Dermis microvascular lymphatic vessel endothelial cell (primary cell): Measurements from ENCODE around the gene CFAP69. TPM values are rescaled to one million over a fixed set of nuclear protein-coding genes. Genes with fewer than 3 reads are reported as not detected.
A peak's percentile ranks its signal among the peaks of the same experiment; 100 is the strongest.
"Not testable (repeated sequence)": the region's sequence is repeated elsewhere in the genome, so short reads cannot be mapped to it uniquely, and the experiment has no call there.

Source experiments
- DNase-seq, 2 donors: peaks; one replicate each; pipeline versions ENCODE4 v3.0.0 to v3.0.0-alpha.2; 2010; ENCODE audit warnings: low read depth in 2 of 2
- total RNA-seq: library from RNA; depleted of rRNA; stranded (reverse); fragments of >200 nt; gene quantifications from 2 replicates; pipeline ENCODE4 v1.2.1, GENCODE V29; 2014

CFAP69 gene
- total RNA-seq, 1 donor from 2014 or later: 0.90 TPM

GRCh38 chr7:90270431-90271178 is 25.6 kb downstream of the CFAP69 start:
- DNase-seq: no peak

GRCh38 chr7:90271753-90272152 is 26.8 kb downstream of the CFAP69 start:
- no peak for DNase-seq

GRCh38 chr7:90272242-90272641 is 27.3 kb downstream of the CFAP69 start:
- DNase-seq: no peak

GRCh38 chr7:90274161-90274560 is 29.2 kb downstream of the CFAP69 start:
- no peak for DNase-seq

- DNase-seq: no peak
Observed at GRCh38 chr7:90276033-90276728, 31.2 kb downstream of the CFAP69 start.

- DNase-seq: no peak
Observed at GRCh38 chr7:90288154-90288553, 43.2 kb downstream of the CFAP69 start.

GRCh38 chr7:90290244-90291113 is 45.5 kb downstream of the CFAP69 start:
- DNase-seq: no peak

GRCh38 chr7:90298145-90299038 is 53.4 kb downstream of the CFAP69 start:
- peak; percentile 36 to 73 for DNase-seq

GRCh38 chr7:90303241-90303640 is 58.3 kb downstream of the CFAP69 start:
- no peak for DNase-seq

- no peak for DNase-seq
Observed at GRCh38 chr7:90309872-90310271, 64.9 kb downstream of the CFAP69 start.

GRCh38 chr7:90311175-90311574 is 66.2 kb downstream of the CFAP69 start:
- DNase-seq: no peak

- peak; percentile 15 to 53 for DNase-seq
Observed at GRCh38 chr7:90312745-90313144, 67.8 kb downstream of the CFAP69 start.

- no peak for DNase-seq
Observed at GRCh38 chr7:90313907-90314306, 68.9 kb downstream of the CFAP69 start.

GRCh38 chr7:90320014-90320413 is 75.0 kb downstream of the CFAP69 start:
- DNase-seq: no peak

- no peak for DNase-seq
Observed at GRCh38 chr7:90320418-90320800, 75.4 kb downstream of the CFAP69 start.

GRCh38 chr7:90320801-90321494 is 76.0 kb downstream of the CFAP69 start, which contains the start of gene FAM237B:
TSS of gene FAM237B (minus strand) at chr7:90321304. CDS start at chr7:90319748, 1,556 bp downstream.
- DNase-seq: peak in 1 of 2 donors; percentile 9

GRCh38 chr7:90322837-90323236 is 77.9 kb downstream of the CFAP69 start:
- no peak for DNase-seq

GRCh38 chr7:90326500-90326899 is 81.5 kb downstream of the CFAP69 start:
- DNase-seq: no peak

- no peak for DNase-seq
Observed at GRCh38 chr7:90334193-90334843, 89.3 kb downstream of the CFAP69 start.

- DNase-seq: not testable (repeated sequence)
Observed at GRCh38 chr7:90334926-90335325, 90.0 kb downstream of the CFAP69 start.
